HTR-8/SVneo (cell line): ENCODE measurements around the gene TPK1.

Experiments
- DNase-seq: peaks from one replicate; pipeline ENCODE4 v3.0.0; 2011; ENCODE audit warnings: low spot score, mixed read lengths; ENCODE audit not compliant: insufficient read length
- FAIRE-seq: peaks from 2 replicates; lab custom pipeline; 2011; peaks lifted over from hg19 to GRCh38; lab: Jason Lieb, UNC

TPK1 gene

DNA sequence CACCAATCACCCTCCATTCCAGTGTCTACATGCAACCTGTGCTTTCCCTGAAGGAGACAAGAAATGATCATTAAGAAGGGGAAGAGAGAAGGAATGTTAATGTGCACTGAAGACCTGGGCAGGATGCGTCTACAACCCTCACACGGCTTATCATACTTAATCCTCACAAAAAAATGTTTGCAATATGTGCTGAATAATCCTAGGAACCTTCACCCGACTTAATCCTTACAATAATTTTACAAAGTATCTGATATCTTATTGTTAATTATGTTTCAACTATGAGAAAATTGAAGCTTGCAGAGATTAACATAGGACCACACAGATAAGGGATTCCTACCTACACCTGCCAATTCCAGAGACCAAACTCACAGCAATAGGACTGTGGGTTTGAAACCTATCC lies 287.3 kb downstream of the TPK1 start:
- no peak for FAIRE-seq

GRCh38 chr7:144547888-144548287 lies 288.0 kb downstream of the TPK1 start:
- FAIRE-seq = no peak
- no peak for DNase-seq

More for the DNA sequence above, 287.3 kb downstream of the TPK1 start:
- DNase-seq = no peak

DNA sequence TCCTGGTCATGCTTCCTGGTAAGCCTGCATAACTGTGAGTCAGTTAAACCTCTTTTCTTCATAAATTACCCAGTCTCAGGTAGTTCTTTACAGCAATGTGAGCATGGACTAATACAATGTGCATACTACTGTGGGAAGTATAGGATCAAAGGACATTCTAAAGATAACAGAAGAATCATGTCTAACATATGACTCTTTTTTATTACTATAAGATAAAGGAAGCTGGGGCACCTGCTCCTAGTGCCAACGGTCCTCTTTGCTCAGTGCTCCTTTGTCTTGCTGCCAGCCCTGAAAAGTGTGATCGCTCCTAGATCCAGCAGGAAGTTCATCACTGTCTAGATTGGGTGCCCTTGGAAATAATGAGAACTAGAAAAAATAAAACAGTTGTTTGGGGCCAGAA lies 289.1 kb downstream of the TPK1 start:
- DNase-seq (no peak), FAIRE-seq (no peak)

DNA sequence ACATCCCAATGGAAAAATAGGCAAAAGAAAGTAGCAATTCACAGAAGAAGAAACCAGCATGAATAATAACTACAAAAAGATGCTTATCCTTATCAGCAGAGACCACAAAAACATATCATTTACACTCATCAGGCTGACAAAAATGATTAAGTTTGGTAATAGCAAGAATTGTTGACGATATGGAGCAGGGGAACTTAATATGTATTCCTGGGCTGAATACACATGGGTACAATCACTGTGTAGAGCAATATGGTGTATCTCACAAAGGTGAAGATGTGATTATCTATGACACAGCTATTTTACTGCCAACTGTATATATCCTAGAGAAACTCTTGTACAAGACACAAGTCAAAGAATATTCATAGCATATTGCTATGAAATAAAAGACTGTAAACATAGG lies 290.5 kb downstream of the TPK1 start:
- DNase-seq = no peak
- FAIRE-seq = no peak

DNA sequence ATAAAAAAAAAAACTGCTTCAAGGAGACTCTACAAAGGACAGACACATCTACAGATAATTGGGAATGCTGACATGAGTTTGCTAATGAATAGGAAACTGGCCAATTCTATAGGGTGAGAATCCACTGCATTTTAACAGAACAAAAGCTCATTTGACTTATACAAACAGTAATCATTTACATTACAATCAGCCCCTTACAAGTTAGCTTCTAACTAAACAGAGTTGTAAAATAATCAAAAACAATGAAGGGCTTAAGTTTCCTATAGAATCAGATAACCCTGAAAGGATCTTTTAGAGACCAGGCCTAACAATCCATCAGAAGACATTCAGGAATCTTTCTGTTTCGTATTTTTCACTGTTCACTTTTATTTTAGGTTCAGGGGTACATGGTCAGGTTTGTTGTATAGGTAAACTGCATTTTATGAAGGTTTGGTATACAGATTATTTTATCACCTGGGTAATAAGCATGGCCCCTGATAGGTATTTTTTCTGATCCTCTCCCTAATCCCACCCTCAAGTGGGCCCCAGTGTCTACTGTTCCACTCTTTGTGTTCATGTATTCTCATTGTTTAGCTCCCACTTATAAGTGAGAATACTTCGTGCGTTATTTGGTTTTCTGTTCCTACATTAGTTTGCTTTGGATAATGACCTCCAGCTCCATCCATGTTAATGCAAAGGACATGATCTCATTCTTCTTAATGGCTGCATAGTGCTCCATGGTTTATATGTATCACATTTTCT lies 301.0 kb downstream of the TPK1 start:
- no peak for FAIRE-seq

DNA sequence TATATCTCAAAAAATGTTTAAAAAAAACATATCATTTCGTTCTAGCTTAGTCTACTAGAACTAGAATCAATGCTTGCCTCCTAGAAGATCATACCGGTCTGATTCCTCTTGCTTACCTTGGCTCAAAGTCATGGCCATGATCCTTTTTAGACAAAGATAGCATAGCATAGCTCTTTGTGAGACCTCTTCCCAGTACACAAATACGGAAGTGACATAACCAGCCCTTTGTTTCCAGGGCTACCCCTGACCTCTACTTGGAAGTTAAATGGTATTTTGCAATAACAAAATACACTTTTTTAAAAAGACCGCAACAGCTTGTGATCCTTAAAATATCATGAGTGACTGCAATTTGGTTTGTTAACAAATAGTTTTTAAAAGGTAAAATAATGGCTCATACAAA lies 301.7 kb downstream of the TPK1 start:
- no peak for FAIRE-seq
- no peak for DNase-seq

More for the DNA sequence above, 301.0 kb downstream of the TPK1 start:
- no peak for DNase-seq

DNA sequence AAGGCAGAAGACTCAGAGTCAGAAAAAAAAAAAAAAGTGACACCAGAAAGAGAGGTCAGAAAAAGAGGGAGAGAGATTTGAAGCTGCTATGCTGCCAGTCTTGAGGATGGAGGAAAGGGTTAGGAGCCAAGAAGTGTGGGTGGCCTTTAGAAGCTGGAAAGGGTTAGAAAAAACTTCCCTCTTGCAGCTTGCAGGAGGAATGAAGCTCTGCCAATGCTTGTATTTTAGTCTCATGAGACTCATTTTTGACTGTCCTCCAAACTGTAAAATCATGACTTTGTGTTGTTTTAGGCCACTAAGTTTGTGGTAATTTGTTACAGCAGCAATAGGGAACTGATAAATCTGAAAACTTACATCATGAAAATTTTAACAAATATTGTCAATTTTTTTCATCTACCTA lies 304.7 kb downstream of the TPK1 start:
- no peak for DNase-seq
- FAIRE-seq = no peak

- DNase-seq (no peak), FAIRE-seq (no peak)
Measured at GRCh38 chr7:144529269-144529926, 306.5 kb downstream of the TPK1 start.

DNA sequence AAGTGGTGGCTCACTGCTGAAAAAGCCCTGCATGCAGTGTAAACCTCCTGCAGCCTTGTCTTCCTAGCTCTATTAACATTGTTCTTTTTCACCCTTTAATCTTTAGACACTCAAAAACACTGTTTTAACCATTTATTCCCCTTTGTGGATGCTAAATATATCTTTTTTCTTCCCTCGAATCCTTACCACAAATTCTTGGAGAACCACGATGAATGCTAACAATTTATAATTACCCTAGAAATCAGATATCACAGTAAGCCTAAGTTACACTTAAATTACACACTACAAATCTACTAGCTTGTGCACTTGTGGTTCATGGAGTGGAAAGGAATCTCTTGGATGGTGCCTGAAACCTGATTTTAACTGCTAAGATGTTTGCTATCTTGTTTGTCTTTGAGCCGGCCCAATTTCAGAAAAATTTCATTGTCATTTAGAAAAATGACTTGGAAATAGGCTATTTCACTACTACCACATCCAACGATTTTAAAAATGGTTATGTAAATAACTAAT lies 307.3 kb downstream of the TPK1 start:
- FAIRE-seq = no peak
- no peak for DNase-seq

- FAIRE-seq (no peak), DNase-seq (no peak)
Measured at GRCh38 chr7:144527051-144527471, 308.8 kb downstream of the TPK1 start.

GRCh38 chr7:144525956-144526355 lies 309.9 kb downstream of the TPK1 start:
- DNase-seq (no peak), FAIRE-seq (no peak)

- FAIRE-seq (no peak), DNase-seq (no peak)
Measured at GRCh38 chr7:144524271-144524670, 311.6 kb downstream of the TPK1 start.

- no peak for DNase-seq
- no peak for FAIRE-seq
Measured at GRCh38 chr7:144523621-144524020, 312.2 kb downstream of the TPK1 start.

GRCh38 chr7:144519925-144520324 lies 315.9 kb downstream of the TPK1 start:
- FAIRE-seq (no peak), DNase-seq (no peak)

GRCh38 chr7:144518360-144518759 lies 317.5 kb downstream of the TPK1 start:
- no peak for FAIRE-seq
- no peak for DNase-seq

DNA sequence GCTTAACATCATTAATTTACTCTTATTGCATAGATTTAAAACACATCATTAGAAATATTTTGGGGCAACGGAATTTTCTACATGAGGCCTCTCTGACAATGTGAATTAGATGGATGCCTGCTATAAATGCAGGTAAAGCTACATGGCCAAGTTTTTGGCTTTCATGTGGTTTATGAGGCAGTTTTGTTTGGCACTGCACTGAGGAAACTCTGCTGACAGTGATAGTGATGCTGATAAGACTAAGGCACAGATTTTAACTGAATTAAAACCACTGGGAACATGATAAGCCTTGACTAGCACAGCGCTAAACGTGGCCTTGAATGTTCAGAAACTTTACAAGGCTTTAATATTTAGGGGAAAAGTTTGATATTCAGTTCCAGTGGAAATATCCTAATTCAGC lies 318.1 kb downstream of the TPK1 start:
- DNase-seq (no peak), FAIRE-seq (no peak)

- DNase-seq (no peak), FAIRE-seq (no peak)
Measured at GRCh38 chr7:144516729-144517525, 318.9 kb downstream of the TPK1 start.

DNA sequence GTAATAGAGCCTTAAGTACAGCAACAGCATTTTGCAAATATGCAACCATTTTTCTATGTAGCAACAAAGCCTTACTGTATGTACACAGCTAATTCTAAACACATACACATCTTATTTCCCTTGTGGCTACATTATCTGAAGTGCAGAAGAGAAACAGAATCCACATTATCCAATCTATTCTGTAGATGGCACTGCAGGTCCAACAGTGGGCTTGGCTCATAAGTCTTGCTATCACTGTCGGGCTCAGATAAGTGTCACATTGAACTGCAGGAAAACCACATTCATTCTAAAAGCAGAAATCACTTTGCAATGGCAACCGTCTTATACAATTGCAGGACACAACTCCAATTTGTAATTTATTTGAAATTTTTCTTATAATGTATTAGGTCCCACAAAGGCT lies 322.5 kb downstream of the TPK1 start:
- FAIRE-seq = no peak

GRCh38 chr7:144510621-144511020 lies 325.2 kb downstream of the TPK1 start:
- no peak for FAIRE-seq
- DNase-seq = no peak

More for the DNA sequence above, 322.5 kb downstream of the TPK1 start:
- peak; percentile 8 for DNase-seq

DNA sequence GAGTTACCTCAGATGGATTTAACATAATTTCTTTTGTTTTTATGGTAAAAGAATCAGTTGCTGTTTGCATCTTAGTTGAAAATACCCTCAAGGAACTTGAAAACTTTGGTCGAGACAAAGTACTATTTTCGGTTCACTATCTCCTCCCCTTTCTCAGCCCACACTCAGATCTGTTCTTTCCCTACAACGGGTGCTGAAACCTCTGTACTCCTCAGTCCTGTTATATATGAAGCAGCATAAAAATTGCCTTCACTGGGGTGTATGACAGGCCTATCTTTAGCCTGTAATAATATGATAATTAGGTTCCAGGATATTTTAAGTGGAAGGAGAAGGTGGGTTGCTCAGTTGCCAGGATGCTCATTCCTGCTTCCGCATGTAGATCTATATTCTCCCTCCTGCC lies 327.2 kb downstream of the TPK1 start:
- FAIRE-seq = no peak

GRCh38 chr7:144503215-144503614 lies 332.6 kb downstream of the TPK1 start:
- FAIRE-seq (no peak), DNase-seq (no peak)

More for the DNA sequence above, 327.2 kb downstream of the TPK1 start:
- no peak for DNase-seq
